GM21529 (cell line): ENCODE measurements around the gene ARID5A.
"Not testable (repeated sequence)": the region's sequence is repeated elsewhere in the genome, so short reads cannot be mapped to it uniquely, and the experiment has no call there.

ENCODE experiments used
- ATAC-seq: cut with Tn5 transposase; IDR thresholded peaks from one replicate; pipeline ENCODE4 v1.9.1; 2021; ENCODE audit not compliant: unreplicated experiment

Gene ARID5A

DNA sequence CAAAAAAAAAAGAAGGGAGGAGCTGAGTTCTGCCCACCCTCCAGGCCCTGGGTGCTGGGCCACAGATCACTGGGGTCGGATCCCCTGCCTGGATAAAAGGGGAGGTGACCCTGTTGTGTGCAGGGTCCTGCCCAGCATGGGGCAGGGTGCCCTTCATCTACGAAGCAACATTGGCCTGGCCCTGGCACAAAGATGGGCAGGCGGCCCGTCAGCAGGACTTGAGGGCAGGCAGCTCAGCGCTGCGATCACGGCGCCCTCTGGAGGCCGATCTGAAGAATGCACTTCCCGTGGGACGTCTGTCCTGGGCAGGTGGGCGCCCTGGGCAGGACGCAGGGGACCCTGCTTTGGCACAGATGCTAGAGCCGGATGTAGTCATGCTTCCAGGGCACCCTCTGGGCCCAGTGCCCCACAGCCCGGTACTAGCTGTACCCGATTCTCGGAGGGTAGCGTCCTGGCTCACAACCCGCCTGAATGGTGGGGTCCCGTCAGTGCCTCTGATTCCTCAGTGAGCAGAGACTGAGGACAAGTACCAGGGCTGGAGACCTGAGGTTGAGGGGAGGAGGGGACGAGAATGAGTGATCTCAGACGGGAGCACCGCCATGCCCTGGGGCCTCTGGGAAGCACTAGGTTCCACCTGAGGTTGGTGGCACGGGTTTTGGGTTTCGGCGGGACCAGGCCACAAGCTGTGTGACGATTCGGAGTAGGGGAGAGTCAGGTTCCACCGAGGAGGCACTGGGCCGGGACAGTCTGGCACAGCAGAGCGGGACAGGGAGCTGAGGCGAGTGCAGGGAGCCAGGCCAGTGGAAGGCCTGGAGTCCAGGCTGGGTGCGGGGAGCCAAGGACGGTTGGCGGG, 18.0 kb downstream of the ARID5A start:
- no peak for ATAC-seq

DNA sequence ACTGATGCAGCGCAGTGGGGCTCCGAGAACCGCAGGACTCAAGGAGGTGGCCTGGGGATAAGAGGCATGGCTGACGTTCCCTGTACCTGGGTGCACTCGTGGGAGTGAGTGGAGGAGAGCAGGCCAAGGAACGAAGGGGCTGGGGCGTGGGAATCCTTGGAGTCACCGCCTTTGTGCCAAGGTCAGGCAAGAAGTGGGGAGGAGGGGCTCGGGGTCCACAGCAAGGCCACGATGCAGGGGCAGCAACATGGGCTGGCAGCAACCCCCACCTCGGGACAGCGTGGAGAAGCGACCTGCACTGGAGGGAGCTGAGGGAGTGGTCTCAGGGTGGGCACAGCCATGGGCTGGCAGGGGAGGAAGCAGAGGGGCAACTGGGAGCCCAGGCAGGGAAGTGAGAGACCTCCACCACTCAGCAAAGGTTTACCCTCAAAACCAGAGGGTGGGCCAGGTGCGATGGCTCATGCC, 18.6 kb downstream of the ARID5A start:
- ATAC-seq: no peak

DNA sequence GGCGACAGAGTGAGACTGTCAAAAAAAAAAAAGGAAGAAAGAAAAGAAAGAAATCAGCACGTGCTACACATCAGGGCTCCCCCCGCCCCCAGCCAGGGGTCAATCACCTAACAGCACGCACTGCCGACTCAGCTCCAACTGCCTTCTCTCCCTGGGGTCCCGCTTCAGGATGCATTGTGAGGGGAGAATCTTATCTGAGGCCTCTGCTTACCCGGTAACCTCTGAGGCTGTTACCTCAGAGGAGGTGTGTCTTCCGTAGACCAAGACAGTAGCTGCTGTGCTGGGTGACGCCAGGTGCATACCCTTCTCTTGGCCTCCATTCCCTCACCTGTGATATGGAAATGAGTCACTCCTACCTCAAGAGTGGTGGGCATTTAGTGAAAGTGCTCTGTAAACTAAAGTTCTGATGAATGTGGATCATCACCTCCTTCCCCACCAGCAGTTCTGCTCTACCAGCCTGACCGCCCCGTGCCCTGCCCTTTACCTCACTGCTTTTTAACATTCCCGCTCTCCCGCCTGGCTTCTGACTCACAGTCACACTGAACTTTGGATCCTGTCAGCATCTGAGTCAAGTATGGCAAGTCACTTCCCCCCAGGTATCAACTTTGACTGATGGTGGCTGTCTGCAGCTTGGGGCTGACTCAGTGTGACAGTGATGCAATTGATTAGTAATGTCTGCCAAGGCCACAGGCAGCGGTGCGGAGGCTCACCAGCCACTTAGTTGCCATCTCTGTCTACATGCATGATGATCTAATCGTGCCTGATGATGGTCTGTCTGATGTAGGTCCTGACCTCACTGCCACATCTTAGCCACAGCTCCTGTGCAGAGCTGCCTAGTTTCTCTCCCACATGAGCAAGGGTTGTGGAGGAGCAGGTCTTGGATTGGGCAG, 20.1 kb downstream of the ARID5A start:
- no peak for ATAC-seq

DNA sequence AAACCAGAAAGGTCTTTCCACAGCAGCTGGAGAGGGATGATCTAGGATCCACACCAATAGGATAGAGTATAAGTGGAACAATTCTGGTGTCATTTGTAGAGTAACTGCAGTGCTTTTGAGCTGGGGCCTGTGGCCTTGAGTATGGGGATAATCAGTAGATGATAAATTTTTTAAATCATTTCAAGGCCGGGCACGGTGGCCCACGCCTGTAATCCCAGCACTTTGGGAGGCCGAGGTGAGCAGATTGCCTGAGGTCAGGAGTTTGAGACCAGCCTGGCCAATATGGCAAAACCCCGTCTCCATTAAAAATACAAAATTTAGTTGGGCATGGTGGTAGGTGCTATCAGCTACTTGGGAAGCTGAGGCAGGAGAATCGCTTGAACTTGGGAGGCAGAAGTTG, 20.9 kb downstream of the ARID5A start:
- ATAC-seq: not testable (repeated sequence)

DNA sequence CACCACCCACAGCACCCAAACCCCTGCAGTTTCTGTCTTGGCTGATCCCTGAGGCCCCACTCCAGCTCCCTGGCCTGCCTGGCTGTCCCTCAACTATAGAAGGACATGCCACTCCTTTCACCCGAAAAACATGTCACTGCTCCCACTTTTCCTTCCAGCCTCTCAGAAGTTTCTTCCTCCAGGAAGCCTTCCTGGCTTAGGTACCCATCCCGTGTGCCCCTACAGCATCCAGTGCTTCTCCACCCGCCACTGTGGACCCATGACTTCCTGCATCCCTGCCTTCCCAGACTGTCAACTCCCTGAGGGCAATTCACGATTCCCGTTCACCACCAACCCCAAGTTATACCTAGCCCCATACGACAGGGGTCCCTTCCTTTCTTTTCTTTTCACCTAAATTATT, 21.5 kb downstream of the ARID5A start:
- no peak for ATAC-seq

DNA sequence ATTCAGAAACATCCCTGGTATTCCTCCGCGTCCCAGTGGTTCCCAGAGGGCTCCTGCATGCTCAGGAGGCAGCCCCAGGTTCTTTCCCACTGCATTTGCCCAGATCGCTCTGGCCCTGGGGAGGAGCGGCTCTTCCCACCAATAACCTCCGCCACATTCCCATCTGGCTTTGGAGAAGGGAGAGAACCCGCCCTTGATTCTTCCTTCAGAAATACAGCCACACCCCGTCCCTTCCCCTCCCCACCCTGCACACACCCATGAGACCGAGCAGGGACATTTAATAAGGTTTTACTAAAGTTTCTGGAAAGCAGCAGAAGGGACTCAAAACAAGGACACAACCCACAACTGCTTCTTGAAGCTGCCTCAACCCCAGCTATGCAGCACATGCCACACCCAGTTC, 21.9 kb downstream of the ARID5A start:
- ATAC-seq: no peak

DNA sequence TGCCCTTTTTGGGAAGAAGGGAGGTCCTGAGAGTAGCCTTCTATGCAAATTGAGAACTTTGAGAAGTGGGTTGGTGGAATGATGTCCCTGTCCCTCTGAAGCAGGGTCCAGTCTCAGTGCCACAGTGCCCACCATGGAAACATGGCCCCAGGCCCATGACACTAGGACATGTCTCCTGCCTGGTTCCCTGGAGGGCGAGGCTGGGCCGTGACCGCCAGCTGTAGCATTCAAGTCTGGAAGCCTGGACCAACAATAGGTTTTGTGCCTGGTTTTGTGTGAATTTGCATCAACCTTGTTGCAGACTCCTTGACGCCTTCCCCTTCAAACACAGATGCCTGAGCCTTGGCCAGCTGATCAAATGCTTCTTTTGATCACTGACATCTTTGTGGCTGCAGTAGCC, 27.5 kb downstream of the ARID5A start:
- ATAC-seq: no peak

DNA sequence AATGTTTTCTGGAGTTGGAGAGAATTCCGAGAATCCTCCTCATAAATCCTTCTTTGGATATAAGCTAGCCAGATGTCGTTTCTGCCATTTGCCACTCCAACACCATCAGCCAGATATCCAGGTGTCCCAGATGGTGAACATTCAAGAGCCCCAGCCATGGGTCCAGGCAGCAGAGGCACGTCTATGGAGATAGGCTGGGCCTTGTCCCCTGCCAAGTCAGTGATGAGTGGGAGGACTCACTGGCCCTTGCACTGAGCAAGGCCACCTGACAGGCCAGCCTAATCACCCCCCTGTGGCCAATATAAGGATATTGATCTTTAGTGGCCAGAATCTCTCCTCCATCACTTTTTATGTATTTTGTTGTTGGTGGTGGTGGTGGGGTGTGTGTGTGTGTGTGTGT, 28.0 kb downstream of the ARID5A start:
- ATAC-seq: no peak

DNA sequence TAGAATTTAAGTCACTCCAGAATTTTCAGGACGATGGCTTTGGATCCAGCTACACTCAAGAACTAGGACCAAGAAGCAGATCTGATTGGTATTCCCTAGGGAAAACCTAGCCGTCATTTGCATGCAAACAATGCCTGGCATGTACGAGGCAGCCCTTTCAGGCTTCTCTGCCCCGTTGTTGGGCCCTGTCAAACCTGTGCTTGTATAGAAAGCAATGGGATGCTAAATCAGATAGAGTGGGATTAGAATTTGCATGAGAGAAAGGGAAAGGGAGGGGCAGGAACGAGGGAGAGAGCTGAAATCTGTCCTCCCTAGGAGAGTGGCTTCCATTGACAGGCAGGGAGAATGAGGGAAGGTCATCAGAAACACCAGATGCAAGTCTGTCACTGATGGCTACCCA, 28.6 kb downstream of the ARID5A start:
- no peak for ATAC-seq

DNA sequence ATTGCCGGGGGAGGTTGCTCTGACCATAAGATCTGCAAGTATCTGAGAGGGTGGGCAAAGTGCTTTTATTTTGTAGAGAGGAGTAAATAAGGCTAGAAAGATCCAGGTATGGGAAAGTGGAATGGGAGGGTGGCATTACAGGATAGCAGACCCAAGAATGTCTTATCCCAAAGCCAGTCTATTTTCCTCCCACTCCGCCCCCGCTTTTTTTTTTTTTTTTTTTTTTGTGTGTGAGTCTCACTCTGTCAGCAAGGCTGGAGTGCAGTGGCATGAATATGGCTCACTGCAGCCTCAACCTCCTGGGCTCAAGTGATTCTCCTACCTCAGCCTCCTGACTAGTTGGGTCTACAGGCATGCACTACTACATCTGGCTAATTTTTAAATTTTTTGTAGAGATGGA, 31.5 kb downstream of the ARID5A start:
- no peak for ATAC-seq

DNA sequence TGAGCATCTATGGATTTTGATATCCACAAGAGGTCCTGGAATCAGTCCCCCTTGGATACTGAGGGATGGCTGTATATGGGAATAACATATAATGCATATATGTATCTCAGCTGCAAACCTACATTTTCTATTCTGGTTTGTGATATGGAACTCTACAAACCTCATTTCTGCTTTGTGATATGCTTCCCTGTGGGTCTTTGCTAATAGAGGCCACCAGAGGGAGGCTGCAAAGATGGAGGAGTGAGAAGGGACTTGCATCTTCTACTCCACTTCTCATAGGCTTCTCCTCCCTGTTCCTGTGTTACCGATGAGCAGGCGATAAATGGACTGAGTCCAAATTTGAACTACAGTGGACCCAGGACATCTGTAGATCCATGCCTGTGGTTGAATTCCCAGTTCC, 37.8 kb downstream of the ARID5A start:
- no peak for ATAC-seq

DNA sequence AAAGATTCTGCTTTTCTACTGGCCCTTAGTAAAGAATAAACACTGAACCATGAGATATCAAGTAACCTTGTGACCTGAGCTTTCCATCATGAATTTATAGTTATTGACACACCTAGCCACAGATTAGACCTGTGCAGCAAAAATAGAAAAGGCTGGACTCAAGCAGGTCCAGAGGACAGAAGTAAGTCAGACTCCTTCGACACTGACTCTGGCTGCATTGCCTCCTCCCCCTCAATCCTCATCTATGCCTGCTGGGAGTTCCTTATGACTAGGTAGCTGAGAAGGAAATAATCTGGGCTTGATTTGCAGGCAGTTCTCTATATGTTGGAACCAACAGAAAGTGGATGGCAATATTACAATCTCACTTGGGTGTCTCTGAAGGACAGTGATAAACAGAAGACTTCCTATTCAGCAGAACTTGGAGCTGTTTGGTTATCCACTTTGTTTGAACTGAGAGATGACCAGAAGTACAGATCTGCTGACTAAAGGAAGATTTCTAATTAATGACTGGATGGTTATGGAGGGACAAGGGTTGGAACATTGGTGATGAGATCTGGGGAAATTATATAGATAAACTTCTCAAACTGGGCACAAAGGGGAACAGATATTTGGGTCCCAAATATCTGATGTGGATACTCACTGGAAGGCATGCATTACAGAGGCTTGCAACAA, 39.4 kb downstream of the ARID5A start:
- no peak for ATAC-seq

DNA sequence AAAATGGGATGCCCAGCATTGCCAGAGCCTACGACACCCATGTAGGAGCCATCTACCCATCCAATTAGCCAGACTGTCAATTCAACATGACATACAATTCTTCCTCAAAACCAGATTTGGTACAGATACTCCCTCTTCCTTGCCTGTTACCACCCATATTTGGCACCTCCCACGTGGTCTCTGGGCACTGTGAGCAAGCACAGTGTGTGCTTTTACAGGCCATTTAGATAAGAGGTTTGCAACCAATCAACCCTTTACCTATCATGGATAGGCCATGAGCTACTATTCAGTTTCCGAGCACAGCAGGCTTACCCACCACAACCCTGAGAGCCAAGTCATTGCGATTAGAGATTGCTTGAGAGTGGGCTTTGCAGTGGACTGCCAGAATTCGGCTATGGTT, 40.9 kb downstream of the ARID5A start:
- no peak for ATAC-seq

DNA sequence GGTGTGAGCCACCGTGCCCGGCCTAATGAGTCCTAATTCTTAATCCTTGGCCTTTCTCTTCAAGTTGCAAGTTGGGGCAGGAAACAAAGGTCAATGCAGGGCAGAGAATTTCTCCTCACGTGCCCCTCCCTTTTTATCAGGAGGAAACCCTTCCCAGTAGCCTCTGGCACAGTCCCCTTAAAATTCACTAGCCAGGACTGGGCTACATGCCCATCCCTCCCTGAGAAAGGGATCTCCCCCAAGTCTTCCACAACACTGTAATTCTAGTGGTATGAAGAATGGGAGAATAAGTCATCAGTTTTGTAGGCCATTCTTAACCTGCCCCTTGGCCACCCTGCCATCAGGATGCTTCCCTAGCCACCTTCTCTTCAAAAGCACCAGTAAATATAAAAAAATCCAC, 42.2 kb downstream of the ARID5A start:
- no peak for ATAC-seq

DNA sequence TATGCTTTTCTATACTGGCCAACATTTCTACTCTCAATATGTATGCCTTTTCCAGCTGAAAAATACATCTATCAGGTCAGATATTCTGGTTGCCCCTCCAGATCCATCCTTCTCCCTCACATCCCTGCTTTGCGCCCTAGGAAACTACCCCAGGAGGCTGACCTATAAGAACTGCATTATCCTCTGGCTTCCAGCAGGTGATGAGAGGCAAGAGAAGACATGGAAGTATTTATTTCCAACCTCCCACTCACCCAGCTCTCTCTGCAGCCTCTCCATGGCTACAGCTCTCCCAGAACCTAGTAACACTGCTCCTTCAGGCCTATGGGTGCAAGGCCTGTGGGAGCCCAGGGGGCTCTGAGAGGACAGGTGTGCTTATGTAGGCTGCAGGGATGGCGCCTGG, 42.9 kb downstream of the ARID5A start:
- ATAC-seq: no peak

DNA sequence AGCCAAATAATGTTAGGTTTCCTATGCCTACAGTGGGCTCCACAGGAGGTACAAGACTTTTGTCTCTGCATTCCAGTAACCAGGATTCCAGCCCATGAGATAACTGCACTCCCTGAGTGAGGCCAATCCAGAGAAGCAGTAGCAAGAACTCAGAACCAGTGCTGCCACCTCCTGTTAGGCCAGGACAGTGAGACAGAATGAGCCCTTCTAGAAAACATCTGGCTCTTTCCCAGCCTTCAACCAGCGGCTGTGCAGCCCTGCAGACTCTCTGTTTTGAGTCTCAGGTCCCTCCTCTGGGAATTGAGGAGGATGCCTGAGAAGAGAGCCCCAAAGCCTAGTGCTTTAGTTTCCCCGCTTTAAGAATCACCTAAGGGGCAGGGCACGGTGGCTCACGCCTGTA, 44.2 kb downstream of the ARID5A start:
- no peak for ATAC-seq

DNA sequence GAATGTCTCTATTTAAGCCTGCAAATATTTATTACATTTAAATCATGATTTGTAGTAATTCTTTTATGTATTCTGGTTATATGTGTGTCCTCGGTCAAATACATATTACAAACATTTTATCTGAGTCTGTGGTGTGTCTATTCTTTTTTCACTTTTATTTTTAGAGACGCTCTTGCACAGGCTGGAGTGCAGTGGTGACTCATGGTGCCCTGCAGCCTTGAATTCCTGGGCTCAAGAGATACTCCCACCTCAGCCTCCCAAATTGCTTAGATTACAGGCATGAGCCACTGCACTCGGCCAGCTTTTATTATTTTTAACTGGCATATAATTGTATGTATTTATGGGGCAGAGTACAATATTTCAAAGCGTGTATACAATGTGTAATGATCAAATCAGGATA, 47.5 kb downstream of the ARID5A start:
- ATAC-seq: no peak

DNA sequence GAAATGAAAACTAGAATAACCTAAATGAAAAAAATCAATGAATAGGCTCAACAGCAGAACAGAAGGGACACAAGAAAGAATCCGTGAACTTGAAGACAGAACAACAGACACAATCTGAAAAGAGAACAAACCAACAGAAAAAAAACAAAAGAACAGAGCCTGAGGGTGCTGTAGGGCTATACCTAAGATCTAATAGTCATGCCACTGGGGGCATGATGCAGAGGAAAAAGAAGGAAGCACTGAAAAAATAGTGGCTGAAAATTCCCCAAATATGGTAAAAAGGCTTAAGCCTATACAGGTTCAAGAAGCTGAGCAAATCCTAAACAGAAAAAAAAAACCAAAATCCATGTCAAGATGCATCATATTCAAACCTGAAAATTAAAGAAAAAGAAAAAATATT, 51.3 kb downstream of the ARID5A start:
- ATAC-seq: no peak

DNA sequence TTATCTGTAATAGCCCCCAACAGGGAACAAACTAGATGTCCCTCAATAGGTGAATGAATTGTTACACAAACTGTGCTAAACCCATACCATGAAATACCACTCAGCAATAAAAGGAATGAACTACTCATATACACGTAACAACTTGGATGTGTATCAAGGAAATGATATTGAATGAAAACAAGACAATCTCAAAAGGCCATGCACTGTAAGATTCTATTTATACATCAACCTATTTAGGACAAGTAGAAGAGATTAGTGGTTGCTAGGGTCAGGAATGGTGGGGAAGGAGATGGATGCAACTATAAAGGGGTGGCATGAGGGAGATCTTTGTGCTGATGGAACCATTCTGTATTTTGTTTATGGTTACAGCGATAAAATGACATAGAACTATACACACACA, 54.5 kb downstream of the ARID5A start:
- no peak for ATAC-seq

DNA sequence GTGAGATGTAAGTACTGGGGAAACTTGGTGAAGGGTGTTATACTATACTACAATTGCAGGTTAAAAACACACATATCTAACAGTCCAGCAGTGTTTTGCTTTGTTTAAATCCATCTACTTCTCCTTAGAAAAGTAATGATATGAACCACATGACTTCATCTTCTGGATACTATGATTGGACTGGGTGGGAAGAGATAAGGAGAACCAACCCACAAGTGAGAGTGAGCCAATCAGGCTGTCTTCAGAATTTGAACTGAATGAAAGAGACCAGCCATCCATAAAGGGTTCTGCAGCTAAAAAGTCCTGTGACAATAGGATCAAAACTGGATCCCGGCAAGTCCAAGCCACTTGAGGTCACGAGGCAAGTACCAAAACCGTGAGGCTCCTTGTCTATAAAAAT, 54.9 kb downstream of the ARID5A start:
- no peak for ATAC-seq

DNA sequence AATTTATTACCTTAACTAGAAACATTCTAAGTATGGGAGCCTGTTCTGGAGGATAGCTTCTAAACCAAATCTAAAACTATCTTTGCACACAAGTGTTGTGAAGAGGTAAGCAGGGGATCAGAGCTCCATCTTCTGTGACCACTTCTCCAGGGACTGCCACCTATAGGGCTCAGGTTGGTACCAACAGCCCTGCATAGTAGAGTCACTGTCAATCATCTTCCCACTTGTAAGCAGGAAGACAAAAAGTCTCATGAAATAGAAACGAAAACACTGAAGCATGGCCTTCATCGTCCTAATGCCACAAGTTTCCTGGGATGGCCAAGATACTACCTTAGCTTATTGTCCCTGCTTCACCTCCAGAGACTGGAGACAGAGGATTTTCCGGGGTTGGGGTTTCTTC, 57.7 kb downstream of the ARID5A start:
- ATAC-seq: no peak
